Neuron (in vitro differentiated cells): Measurements from ENCODE around the gene SUGP2.
A peak's percentile ranks its signal among the peaks of the same experiment; 100 is the strongest.

Source experiments
- H2AFZ ChIP-seq: one replicate; pipeline ENCODE4 v1.6.1; 2013; ENCODE audit warnings: low read depth, mild to moderate bottlenecking, inconsistent platforms, low read length, moderate library complexity
- H3K27me3 ChIP-seq: one replicate; pipeline ENCODE4 v1.6.1; 2013; ENCODE audit warnings: low read length; ENCODE audit not compliant: insufficient read depth
- H3K36me3 ChIP-seq: one replicate; pipeline ENCODE4 v1.6.1; 2013; ENCODE audit warnings: low read length; ENCODE audit not compliant: insufficient read depth
- H3K4me1 ChIP-seq: one replicate; pipeline ENCODE4 v1.6.1; 2013; ENCODE audit warnings: low read length; ENCODE audit not compliant: insufficient read depth
- H3K4me3 ChIP-seq: 2 replicates; pipeline ENCODE4 v1.5.1; 2013; ENCODE audit warnings: mild to moderate bottlenecking, low read length, moderate library complexity
- H3K9me3 ChIP-seq: one replicate; pipeline ENCODE4 v1.6.1; 2013; ENCODE audit warnings: low read length

The SUGP2 gene

GRCh38 chr19:18989316-18989715, 44.0 kb downstream of the SUGP2 start:
- no peak overlapping the region for H3K4me3 ChIP-seq
- peaks cover 8% of the 10 kb centered on the region for H3K27me3 ChIP-seq
- no peaks in the 10 kb centered on the region for H3K9me3 ChIP-seq
- H3K4me1 ChIP-seq, result peaks cover 6% of the 10 kb centered on the region
- no peak overlapping the region for H2AFZ ChIP-seq
- peaks cover 32% of the 10 kb centered on the region for H3K36me3 ChIP-seq

- no peak overlapping the region for H2AFZ ChIP-seq
- H3K4me1 ChIP-seq, result peaks cover 6% of the 10 kb centered on the region
- H3K4me3 ChIP-seq, result no peak overlapping the region
- H3K36me3 ChIP-seq, result peaks cover 14% of the 10 kb centered on the region
- H3K27me3 ChIP-seq, result peaks cover 11% of the 10 kb centered on the region
- H3K9me3 ChIP-seq, result no peaks in the 10 kb centered on the region
These were observed 45.9 kb downstream of the SUGP2 start for GRCh38 chr19:18987456-18987855.

GRCh38 chr19:18985257-18985656, 48.1 kb downstream of the SUGP2 start:
- Histone ChIP-seq H3K36me3 (no peaks in the 10 kb centered on the region), H3K9me3 (no peaks in the 10 kb centered on the region), H3K27me3 (peaks cover 11% of the 10 kb centered on the region), H3K4me3 (no peak overlapping the region), H2AFZ (peak overlapping the region; percentile 37), H3K4me1 (peaks cover 6% of the 10 kb centered on the region)

- Histone ChIP-seq H2AFZ (no peak overlapping the region), H3K27me3 (peaks cover 11% of the 10 kb centered on the region), H3K36me3 (no peaks in the 10 kb centered on the region), H3K4me3 (no peak overlapping the region), H3K4me1 (peaks cover 6% of the 10 kb centered on the region), H3K9me3 (no peaks in the 10 kb centered on the region)
These were observed 49.1 kb downstream of the SUGP2 start for GRCh38 chr19:18984251-18984650.

- Histone ChIP-seq H3K4me1 (peaks cover 6% of the 10 kb centered on the region), H3K36me3 (no peaks in the 10 kb centered on the region), H3K9me3 (no peaks in the 10 kb centered on the region), H3K4me3 (no peak overlapping the region), H3K27me3 (peaks cover 11% of the 10 kb centered on the region), H2AFZ (no peak overlapping the region)
These were observed 50.6 kb downstream of the SUGP2 start for GRCh38 chr19:18982669-18983068.

GRCh38 chr19:18980432-18981020, 52.8 kb downstream of the SUGP2 start:
- Histone ChIP-seq H3K4me1 (peaks cover 5% of the 10 kb centered on the region), H3K36me3 (no peaks in the 10 kb centered on the region), H3K27me3 (peaks cover 9% of the 10 kb centered on the region), H3K9me3 (no peaks in the 10 kb centered on the region), H2AFZ (no peak overlapping the region), H3K4me3 (no peak overlapping the region)

- Histone ChIP-seq H3K27me3 (no peaks in the 10 kb centered on the region), H3K4me1 (no peaks in the 10 kb centered on the region), H3K36me3 (no peaks in the 10 kb centered on the region), H3K4me3 (no peak overlapping the region), H2AFZ (no peak overlapping the region), H3K9me3 (no peaks in the 10 kb centered on the region)
These were observed 54.7 kb downstream of the SUGP2 start for GRCh38 chr19:18978616-18979015.

- Histone ChIP-seq H3K36me3 (no peaks in the 10 kb centered on the region), H3K4me1 (no peaks in the 10 kb centered on the region), H3K4me3 (no peak overlapping the region), H3K27me3 (no peaks in the 10 kb centered on the region), H2AFZ (no peak overlapping the region), H3K9me3 (no peaks in the 10 kb centered on the region)
These were observed 57.4 kb downstream of the SUGP2 start for GRCh38 chr19:18975869-18976268.

GRCh38 chr19:18975011-18975410, 58.3 kb downstream of the SUGP2 start:
- no peaks in the 10 kb centered on the region for H3K36me3 ChIP-seq
- no peaks in the 10 kb centered on the region for H3K9me3 ChIP-seq
- no peak overlapping the region for H2AFZ ChIP-seq
- H3K4me3 ChIP-seq, result no peak overlapping the region
- no peaks in the 10 kb centered on the region for H3K27me3 ChIP-seq
- H3K4me1 ChIP-seq, result no peaks in the 10 kb centered on the region

GRCh38 chr19:18972851-18973250, 60.5 kb downstream of the SUGP2 start:
- no peak overlapping the region for H2AFZ ChIP-seq
- no peaks in the 10 kb centered on the region for H3K27me3 ChIP-seq
- H3K9me3 ChIP-seq, result peaks cover 3% of the 10 kb centered on the region
- no peak overlapping the region for H3K4me3 ChIP-seq
- no peaks in the 10 kb centered on the region for H3K36me3 ChIP-seq
- no peaks in the 10 kb centered on the region for H3K4me1 ChIP-seq

- no peaks in the 10 kb centered on the region for H3K36me3 ChIP-seq
- H2AFZ ChIP-seq, result no peak overlapping the region
- H3K27me3 ChIP-seq, result no peaks in the 10 kb centered on the region
- peaks cover 3% of the 10 kb centered on the region for H3K9me3 ChIP-seq
- H3K4me1 ChIP-seq, result no peaks in the 10 kb centered on the region
- H3K4me3 ChIP-seq, result no peak overlapping the region
These were observed 61.0 kb downstream of the SUGP2 start for GRCh38 chr19:18972301-18972811.

GRCh38 chr19:18969931-18970659, 63.2 kb downstream of the SUGP2 start:
- Histone ChIP-seq H3K4me1 (peaks cover 2% of the 10 kb centered on the region), H2AFZ (no peak overlapping the region), H3K36me3 (no peaks in the 10 kb centered on the region), H3K4me3 (no peak overlapping the region), H3K9me3 (peaks cover 3% of the 10 kb centered on the region), H3K27me3 (no peaks in the 10 kb centered on the region)

- Histone ChIP-seq H3K9me3 (peaks cover 3% of the 10 kb centered on the region), H3K4me3 (no peak overlapping the region), H2AFZ (no peak overlapping the region), H3K36me3 (no peaks in the 10 kb centered on the region), H3K4me1 (peaks cover 2% of the 10 kb centered on the region), H3K27me3 (no peaks in the 10 kb centered on the region)
These were observed 65.8 kb downstream of the SUGP2 start for GRCh38 chr19:18967358-18968146.
